ENCODE data around the gene NELFA.

Gene NELFA

GRCh38 chr4:1982124-1983052, 26.4 kb downstream of the NELFA start:
- DNase-seq (ENCODE audit: low spot score) = no peak

GRCh38 chr4:1981251-1982058, 27.3 kb downstream of the NELFA start:
- no peak for DNase-seq (ENCODE audit: low spot score)

- no peak for DNase-seq (ENCODE audit: low spot score)
These were observed 28.2 kb downstream of the NELFA start for GRCh38 chr4:1980561-1981041.

GRCh38 chr4:1979477-1980196, 29.1 kb downstream of the NELFA start:
- DNase-seq (ENCODE audit: low spot score) = no peak

- no peak for DNase-seq (ENCODE audit: low spot score)
These were observed 29.9 kb downstream of the NELFA start for GRCh38 chr4:1978741-1979476.

GRCh38 chr4:1978226-1978625, 30.5 kb downstream of the NELFA start:
- no peak for DNase-seq (ENCODE audit: low spot score)

- DNase-seq (ENCODE audit: low spot score) = no peak
These were observed 32.1 kb downstream of the NELFA start for GRCh38 chr4:1976416-1977352.

- DNase-seq (ENCODE audit: low spot score) = no peak
These were observed 32.9 kb downstream of the NELFA start for GRCh38 chr4:1975880-1976279.

- no peak for DNase-seq (ENCODE audit: low spot score)
These were observed 33.4 kb downstream of the NELFA start for GRCh38 chr4:1975391-1975801.

- DNase-seq (ENCODE audit: low spot score) = no peak
These were observed 33.9 kb downstream of the NELFA start for GRCh38 chr4:1974840-1975239.

GRCh38 chr4:1973661-1974060, 35.1 kb downstream of the NELFA start:
- no peak for DNase-seq (ENCODE audit: low spot score)

- DNase-seq (ENCODE audit: low spot score) = no peak
These were observed 35.6 kb downstream of the NELFA start for GRCh38 chr4:1973218-1973617.

- no peak for DNase-seq (ENCODE audit: low spot score)
These were observed 36.4 kb downstream of the NELFA start for GRCh38 chr4:1972414-1972813.

- DNase-seq (ENCODE audit: low spot score) = no peak
These were observed 37.1 kb downstream of the NELFA start for GRCh38 chr4:1971456-1972200.

GRCh38 chr4:1970926-1971325, 37.8 kb downstream of the NELFA start:
- no peak for DNase-seq (ENCODE audit: low spot score)

GRCh38 chr4:1969928-1970723, 38.6 kb downstream of the NELFA start:
- no peak for DNase-seq (ENCODE audit: low spot score)

- no peak for DNase-seq (ENCODE audit: low spot score)
These were observed 40.0 kb downstream of the NELFA start for GRCh38 chr4:1968686-1969295.

GRCh38 chr4:1967512-1968149, 41.1 kb downstream of the NELFA start:
- no peak for DNase-seq (ENCODE audit: low spot score)
